ENCODE data around the gene PCCA. TPM values are rescaled to one million over a fixed set of nuclear protein-coding genes. Genes with fewer than 3 reads are reported as not detected.
"Not testable (repeated sequence)": the region's sequence is repeated elsewhere in the genome, so short reads cannot be mapped to it uniquely, and the experiment has no call there.

The PCCA gene
- total RNA-seq, 2 donors from 2014 or later: 19.6 to 38.6 TPM

GRCh38 chr13:100382785-100383184 is 293.9 kb downstream of the PCCA start:
- peaks cover 0 to 3% of the 10 kb centered on the region in 2 donors for H3K9me3 ChIP-seq
- H3K4me1 ChIP-seq: no peaks in the 10 kb centered on the region
- TF ChIP-seq, protein P1, sequence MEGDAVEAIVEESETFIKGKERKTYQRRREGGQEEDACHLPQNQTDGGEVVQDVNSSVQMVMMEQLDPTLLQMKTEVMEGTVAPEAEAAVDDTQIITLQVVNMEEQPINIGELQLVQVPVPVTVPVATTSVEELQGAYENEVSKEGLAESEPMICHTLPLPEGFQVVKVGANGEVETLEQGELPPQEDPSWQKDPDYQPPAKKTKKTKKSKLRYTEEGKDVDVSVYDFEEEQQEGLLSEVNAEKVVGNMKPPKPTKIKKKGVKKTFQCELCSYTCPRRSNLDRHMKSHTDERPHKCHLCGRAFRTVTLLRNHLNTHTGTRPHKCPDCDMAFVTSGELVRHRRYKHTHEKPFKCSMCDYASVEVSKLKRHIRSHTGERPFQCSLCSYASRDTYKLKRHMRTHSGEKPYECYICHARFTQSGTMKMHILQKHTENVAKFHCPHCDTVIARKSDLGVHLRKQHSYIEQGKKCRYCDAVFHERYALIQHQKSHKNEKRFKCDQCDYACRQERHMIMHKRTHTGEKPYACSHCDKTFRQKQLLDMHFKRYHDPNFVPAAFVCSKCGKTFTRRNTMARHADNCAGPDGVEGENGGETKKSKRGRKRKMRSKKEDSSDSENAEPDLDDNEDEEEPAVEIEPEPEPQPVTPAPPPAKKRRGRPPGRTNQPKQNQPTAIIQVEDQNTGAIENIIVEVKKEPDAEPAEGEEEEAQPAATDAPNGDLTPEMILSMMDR (IDR thresholded peaks at IDR 0.05): no peak
- DNase-seq (ENCODE audit: low spot score): no peak
- no peak overlapping the region for H3K27ac ChIP-seq
- no peaks in the 10 kb centered on the region for H3K36me3 ChIP-seq
- H3K27me3 ChIP-seq: no peaks in the 10 kb centered on the region
- H3K4me3 ChIP-seq: no peak overlapping the region

- Histone ChIP-seq H3K4me1 (no peaks in the 10 kb centered on the region), H3K9me3 (no peaks in the 10 kb centered on the region), H3K4me3 (no peak overlapping the region), H3K27ac (no peak overlapping the region), H3K36me3 (no peaks in the 10 kb centered on the region), H3K27me3 (no peaks in the 10 kb centered on the region)
- DNase-seq (ENCODE audit: low spot score): no peak
- TF ChIP-seq, protein P1 (IDR thresholded peaks at IDR 0.05): no peak
These were observed 298.5 kb downstream of the PCCA start for GRCh38 chr13:100387416-100387815.

- not testable (repeated sequence) for H3K9me3 ChIP-seq; H3K27ac ChIP-seq; H3K4me1 ChIP-seq; H3K4me3 ChIP-seq; H3K27me3 ChIP-seq; DNase-seq (ENCODE audit: low spot score); H3K36me3 ChIP-seq
These were observed 299.3 kb downstream of the PCCA start for GRCh38 chr13:100388150-100388549.

DNA sequence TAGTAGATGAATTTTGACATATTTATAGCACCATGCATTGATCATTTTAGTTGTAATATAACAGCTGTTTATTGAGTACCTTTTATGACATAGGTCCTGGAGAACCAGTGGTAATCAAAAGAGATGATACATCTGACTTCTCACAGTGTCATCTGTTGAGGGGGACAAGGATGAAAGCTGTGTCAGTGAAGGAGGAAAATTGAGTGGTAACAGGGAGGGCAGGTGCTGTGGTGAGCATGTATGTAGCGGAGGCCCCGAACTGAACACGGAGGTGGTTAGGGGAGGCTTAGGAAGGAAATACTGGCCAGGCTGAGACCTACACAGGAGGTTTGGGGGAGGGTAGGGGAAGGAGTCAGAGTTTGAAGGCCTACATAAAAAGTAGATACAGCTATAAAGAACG is 300.0 kb downstream of the PCCA start:
- Histone ChIP-seq H3K9me3 (no peaks in the 10 kb centered on the region), H3K36me3 (no peaks in the 10 kb centered on the region), H3K27me3 (no peaks in the 10 kb centered on the region), H3K27ac (no peak overlapping the region), H3K4me3 (no peak overlapping the region), H3K4me1 (no peaks in the 10 kb centered on the region)
- no peak for DNase-seq (ENCODE audit: low spot score)
- TF ChIP-seq, protein P1 (IDR thresholded peaks at IDR 0.05): no peak

DNA sequence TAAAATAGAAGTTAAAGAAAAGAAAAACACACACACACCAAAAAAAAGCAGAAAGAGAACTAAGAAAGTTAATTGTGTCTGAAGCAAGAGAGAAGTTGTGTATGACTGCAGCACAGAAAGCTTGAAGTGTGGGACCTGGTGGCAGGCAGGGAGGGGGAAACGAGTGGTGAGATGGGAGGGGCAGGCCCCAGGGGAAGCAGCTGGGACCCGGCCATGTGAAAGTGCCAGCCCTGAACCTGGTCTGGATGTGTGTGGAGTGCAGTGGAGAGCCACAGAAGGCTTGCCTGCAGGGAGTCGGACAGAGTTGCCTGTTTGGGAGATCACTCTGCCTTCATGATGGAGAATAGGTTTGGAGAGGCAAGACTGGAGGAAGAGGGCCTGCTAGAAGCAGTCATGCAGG is 300.7 kb downstream of the PCCA start:
- TF ChIP-seq, protein P1 (IDR thresholded peaks at IDR 0.05): no peak
- H3K36me3 ChIP-seq: no peaks in the 10 kb centered on the region
- no peak overlapping the region for H3K4me3 ChIP-seq
- no peak for DNase-seq (ENCODE audit: low spot score)
- H3K4me1 ChIP-seq: no peaks in the 10 kb centered on the region
- no peaks in the 10 kb centered on the region for H3K27me3 ChIP-seq
- no peaks in the 10 kb centered on the region for H3K9me3 ChIP-seq
- no peak overlapping the region for H3K27ac ChIP-seq

DNA sequence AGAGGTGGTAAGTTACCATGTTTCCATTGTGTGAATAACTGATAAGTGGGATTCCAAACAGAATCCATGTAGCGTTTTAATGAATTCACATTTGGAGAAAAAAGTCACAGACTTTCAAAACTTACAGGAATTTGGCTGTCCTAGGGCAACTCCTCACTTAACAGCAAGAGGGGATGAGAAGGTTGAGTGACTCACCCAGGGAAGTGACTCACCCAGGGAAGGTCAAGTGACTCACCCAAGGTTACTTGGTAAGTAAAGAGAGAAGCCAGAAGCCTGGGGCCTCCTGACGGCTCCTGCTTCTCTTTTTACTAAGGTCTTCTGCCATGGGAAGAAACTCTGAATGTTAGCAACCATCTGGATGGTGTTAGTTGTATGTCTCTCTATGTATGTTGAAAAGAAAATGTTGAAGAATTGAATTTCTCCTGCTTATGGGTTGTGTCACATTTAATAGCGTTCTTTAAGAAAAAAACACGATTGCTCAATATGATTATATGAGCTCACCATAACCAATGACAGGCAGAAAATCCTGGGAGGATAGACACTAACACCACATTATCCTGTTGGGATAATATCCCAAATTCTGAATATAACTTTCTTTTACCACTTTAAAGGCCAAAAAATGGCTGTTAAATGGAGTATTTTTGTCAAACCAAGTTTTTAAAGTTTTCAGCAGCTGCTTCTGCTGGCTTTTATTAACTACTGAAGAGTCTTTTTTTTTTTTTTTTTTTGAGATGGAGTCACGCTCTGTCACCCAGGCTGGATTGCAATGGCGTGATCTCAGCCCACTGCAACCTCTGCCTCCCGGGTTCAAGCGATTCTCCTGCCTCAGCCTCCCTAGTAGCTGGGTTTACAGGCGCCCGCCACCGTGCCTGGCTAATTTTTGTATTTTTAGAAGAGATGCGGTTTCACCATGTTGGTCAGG is 304.1 kb downstream of the PCCA start:
- H3K4me3 ChIP-seq: no peak overlapping the region
- H3K36me3 ChIP-seq: no peaks in the 10 kb centered on the region
- peak; percentile 95 for DNase-seq (ENCODE audit: low spot score)
- peak overlapping the region; percentile 26 to 50 for H3K27ac ChIP-seq
- no peaks in the 10 kb centered on the region for H3K9me3 ChIP-seq
- H3K27me3 ChIP-seq: no peaks in the 10 kb centered on the region
- H3K4me1 ChIP-seq: no peaks in the 10 kb centered on the region
- TF ChIP-seq, protein P1 (IDR thresholded peaks at IDR 0.05): no peak
